ENCODE measurements around the gene IGF2BP1.
"Not testable (repeated sequence)": the region's sequence is repeated elsewhere in the genome, so short reads cannot be mapped to it uniquely, and the experiment has no call there.

Gene IGF2BP1

GRCh38 chr17:48995974-48996721 is 1.0 kb upstream of the IGF2BP1 start:
- peak; percentile 44 for DNase-seq (ENCODE audit: low spot score)

GRCh38 chr17:48996722-48997102 is 473 bp upstream of the IGF2BP1 start:
- no peak for DNase-seq (ENCODE audit: low spot score)

GRCh38 chr17:48997827-48998586 is 822 bp downstream of the IGF2BP1 start:
- no peak for DNase-seq (ENCODE audit: low spot score)

- DNase-seq (ENCODE audit: low spot score): no peak
These were observed 1.6 kb downstream of the IGF2BP1 start for GRCh38 chr17:48998587-48999440.

- DNase-seq (ENCODE audit: low spot score): no peak
These were observed 3.8 kb downstream of the IGF2BP1 start for GRCh38 chr17:49000943-49001342.

GRCh38 chr17:49001671-49002070 is 4.5 kb downstream of the IGF2BP1 start:
- DNase-seq (ENCODE audit: low spot score): no peak

GRCh38 chr17:49002331-49002730 is 5.1 kb downstream of the IGF2BP1 start:
- DNase-seq (ENCODE audit: low spot score): no peak

- DNase-seq (ENCODE audit: low spot score): no peak
These were observed 5.6 kb downstream of the IGF2BP1 start for GRCh38 chr17:49002766-49003165.

- no peak for DNase-seq (ENCODE audit: low spot score)
These were observed 6.6 kb downstream of the IGF2BP1 start for GRCh38 chr17:49003557-49004511.

- DNase-seq (ENCODE audit: low spot score): no peak
These were observed 8.0 kb downstream of the IGF2BP1 start for GRCh38 chr17:49005140-49005539.

GRCh38 chr17:49008908-49009307 is 11.7 kb downstream of the IGF2BP1 start:
- not testable (repeated sequence) for DNase-seq (ENCODE audit: low spot score)

- no peak for DNase-seq (ENCODE audit: low spot score)
These were observed 15.6 kb downstream of the IGF2BP1 start for GRCh38 chr17:49012769-49013255.

- no peak for DNase-seq (ENCODE audit: low spot score)
These were observed 16.4 kb downstream of the IGF2BP1 start for GRCh38 chr17:49013311-49014213.

GRCh38 chr17:49015179-49015923 is 18.2 kb downstream of the IGF2BP1 start:
- DNase-seq (ENCODE audit: low spot score): no peak

- DNase-seq (ENCODE audit: low spot score): no peak
These were observed 19.0 kb downstream of the IGF2BP1 start for GRCh38 chr17:49015924-49016774.

- peak; percentile 90 for DNase-seq (ENCODE audit: low spot score)
These were observed 19.7 kb downstream of the IGF2BP1 start for GRCh38 chr17:49016775-49017463.

GRCh38 chr17:49018116-49018612 is 21.0 kb downstream of the IGF2BP1 start:
- DNase-seq (ENCODE audit: low spot score): no peak

GRCh38 chr17:49018748-49019147 is 21.6 kb downstream of the IGF2BP1 start:
- DNase-seq (ENCODE audit: low spot score): no peak
